Dermis blood vessel endothelial cell (primary cell): ENCODE measurements around the gene GNB1L. TPM values are rescaled to one million over a fixed set of nuclear protein-coding genes. Genes with fewer than 3 reads are reported as not detected.
A peak's percentile ranks its signal among the peaks of the same experiment; 100 is the strongest.

Experiments
- DNase-seq: peaks from one replicate; pipeline ENCODE4 v3.0.0; 2010
- total RNA-seq: library from RNA; depleted of rRNA; stranded (reverse); fragments of >200 nt; gene quantifications from 2 replicates; pipeline ENCODE4 v1.2.3, GENCODE V29; 2014

GNB1L gene
- total RNA-seq, 1 donor from 2014 or later, result 7.3 TPM

DNA sequence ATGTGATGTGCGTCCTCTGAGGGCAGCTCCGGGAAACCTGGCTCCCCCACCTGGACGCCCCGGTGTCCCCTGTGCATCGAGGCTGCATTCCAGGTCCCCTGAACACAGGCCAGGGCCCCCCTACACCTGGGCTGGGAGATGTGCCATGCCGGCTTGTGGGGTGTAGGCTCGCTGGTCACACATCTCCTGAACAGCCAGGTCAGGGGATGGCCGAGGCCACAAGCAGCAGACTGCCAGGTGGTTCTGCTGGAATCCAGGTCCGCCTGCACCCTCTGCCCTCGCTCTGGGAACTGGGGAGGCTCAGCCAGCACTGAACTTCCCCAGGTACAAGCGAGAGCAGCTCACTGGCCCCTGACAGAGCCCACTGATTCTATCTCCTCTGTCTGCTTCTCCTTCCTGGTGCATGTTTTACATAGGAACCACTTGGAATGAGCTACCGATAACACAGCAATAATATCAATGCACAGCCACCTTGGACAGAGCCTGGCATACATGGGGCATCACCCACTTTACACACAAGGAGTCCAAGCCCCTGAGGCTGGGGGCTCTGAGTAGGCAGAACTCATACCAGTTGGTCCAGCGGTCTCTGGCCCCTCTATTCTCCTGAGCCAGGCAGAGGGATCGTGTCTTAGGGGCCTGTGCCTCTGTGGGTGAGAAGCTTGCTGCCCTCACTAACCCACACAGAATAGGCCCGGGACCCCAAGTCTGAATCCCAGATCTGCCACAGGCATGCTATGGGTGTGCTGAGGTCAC is 47.3 kb downstream of the GNB1L start:
- DNase-seq, result no peak

DNA sequence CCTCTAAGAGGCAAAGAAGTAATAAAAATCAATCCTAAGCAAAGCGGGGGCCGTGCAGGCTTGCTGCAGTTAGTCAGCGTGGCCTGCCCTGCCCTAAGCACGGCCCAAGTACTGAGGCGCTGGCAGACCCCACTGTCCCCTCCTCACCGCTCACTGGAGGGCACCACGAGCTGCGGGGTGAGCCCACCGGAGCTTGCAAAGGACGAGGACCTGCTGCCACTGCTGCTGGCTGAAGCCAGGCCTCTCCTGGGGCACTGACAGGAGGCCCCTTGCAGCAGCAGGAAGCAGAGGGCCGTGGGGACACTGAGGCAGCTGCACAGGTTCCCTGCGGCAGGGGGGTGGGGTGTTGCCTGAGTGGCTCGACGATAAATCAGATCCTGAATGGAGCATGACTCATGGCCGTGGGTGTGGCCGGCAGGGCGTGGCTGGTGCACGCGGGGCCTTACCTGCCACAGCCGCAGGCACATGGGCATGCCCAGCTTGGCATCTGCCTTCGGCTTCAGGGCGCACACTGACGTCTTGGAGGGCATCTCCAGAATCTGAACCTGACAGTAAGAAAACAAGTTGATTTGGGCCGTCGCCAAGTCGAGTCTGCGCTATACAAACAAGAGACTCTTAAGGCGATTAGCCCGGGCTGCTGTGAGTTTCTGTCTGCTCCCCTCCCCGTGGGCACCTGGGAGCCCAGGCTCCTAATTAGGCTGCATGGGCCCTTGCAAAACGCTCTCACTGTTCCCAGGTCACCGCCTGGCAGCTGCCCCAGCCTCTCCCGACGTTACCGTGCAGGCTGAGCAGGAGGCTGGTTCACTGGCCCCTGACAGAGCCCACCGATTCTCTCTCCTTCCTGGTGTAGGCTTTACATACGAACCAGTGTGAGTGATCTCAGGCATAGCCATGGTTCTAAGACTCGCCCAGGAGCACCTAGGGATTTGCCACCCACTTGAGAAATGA is 48.2 kb downstream of the GNB1L start:
- peak; percentile 55 for DNase-seq

DNA sequence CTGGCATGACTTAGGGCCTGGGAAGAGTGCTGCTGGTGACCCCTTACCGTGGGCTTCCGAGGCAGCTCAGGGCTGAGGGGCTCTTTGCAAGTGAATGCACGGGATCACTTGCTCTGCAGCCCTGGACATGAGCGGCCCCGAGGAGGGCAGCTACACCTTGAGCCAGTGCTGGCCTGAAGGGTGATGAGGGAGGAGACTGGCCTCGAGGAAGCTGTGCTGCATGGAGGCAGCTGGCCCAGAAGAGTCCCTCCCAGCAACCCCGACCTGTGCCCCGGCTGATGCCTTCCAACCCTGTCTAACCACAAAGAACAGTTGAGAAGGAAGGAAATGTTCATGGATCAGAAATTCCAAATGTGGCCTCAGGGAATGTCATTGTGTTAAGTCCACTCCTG is 48.9 kb downstream of the GNB1L start:
- DNase-seq, result peak; percentile 67

DNA sequence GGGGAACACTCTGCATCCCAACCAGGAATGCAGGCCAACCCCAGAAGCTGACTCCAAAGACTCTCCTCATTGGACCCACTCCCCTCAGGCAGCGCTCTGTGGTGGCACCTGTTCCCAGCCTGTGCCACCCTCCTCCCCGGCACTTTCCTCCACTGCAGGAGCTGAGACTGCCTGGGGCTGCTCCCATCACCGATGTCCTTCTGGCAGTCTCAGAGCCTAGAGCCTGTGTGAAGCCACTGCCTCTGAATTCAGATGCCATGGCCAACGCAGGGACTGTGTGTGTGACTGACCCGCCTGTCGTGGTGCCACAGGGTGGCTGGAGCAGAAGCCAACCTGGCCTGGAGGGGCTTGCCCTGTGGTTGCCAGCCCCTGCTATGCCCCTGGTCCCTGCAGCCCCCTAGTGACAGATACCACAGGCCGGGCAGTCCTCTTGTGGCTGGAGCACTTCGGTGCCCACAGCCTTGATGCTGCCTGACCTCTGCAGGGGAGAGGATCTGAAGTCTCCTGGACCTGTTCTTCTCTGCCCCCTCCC is 50.9 kb downstream of the GNB1L start:
- no peak for DNase-seq

DNA sequence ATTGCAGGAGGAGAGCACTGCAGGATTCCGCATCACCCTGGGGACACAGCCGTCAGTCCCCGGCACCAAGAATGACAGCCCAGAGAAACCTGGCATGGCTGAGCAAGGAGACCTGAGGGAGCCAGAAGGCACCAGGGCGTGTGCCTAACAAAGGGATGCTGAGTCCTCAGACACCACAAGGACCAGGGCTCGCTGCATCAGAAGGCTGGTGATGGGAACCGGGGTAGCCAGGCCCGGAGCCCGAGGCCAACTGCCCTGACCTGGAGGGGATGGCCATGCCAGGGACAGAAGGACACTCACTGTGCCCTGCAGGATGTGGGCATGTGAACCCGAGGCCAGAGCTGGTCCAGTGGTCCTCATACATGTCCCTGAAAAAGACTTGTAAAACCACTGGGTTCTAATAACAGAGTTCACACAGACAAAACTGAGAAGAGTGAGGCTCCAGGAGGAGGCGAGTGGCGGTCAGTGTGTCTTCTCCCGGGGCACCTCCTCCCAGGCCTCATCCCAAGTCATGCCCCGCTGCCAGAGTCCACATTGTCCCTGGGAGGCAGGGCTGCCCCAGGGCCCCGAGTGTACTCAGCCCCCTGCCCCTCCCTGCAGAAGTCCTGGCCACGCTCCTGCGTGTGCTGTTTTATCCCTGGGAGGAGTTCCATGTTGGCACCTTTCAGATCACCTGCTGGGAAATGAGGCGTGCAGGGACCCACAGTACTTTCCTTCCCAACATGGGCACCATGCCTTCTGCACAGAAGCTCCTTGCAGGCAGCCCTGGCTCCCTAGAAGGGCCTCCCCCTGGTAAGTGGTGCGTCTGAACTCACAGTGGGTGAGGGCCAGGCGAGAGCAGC is 51.6 kb downstream of the GNB1L start:
- DNase-seq, result no peak

DNA sequence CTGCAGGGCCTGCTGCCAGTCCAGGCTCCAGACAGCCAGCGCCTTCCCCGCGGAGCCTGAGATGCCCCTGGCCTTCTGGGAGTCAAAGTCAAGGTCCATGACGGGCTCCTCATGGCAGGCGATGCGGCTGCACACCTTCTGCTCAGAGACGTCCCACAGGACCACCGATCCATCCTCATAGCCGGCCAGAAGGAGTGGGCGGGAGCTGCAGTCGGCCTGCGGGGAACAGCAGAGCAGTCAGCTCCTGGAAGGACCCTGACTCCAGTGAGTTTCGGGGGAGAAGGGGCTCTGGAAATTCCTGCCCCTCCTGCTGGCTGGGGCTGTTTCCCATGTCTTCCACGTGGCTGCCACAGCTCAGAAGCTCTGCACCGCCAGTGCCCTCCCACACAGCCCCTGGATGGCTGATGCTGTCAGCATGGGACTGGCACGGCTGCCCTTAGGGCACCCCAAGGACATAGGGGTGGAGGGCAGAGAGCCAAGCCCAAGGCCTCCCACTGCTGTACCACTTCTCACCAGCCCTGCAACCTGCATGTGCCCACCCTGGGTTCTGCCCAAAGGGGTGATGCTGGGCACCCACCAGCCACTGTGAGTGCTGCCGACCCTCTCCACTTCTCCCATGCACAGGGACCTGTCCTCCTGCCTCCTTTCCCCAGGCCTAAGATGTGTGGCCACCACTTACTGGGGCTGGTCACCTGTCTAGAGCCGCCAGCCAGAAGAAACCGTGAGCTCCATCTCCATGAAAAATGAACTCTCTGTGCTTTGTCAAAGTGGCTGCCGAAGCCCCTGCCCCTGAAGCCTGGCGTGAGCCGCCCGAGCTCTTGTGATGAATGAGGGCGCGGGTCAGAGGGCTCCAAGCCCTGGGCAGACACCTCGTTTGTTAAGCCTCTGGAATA is 52.4 kb downstream of the GNB1L start:
- DNase-seq, result no peak

DNA sequence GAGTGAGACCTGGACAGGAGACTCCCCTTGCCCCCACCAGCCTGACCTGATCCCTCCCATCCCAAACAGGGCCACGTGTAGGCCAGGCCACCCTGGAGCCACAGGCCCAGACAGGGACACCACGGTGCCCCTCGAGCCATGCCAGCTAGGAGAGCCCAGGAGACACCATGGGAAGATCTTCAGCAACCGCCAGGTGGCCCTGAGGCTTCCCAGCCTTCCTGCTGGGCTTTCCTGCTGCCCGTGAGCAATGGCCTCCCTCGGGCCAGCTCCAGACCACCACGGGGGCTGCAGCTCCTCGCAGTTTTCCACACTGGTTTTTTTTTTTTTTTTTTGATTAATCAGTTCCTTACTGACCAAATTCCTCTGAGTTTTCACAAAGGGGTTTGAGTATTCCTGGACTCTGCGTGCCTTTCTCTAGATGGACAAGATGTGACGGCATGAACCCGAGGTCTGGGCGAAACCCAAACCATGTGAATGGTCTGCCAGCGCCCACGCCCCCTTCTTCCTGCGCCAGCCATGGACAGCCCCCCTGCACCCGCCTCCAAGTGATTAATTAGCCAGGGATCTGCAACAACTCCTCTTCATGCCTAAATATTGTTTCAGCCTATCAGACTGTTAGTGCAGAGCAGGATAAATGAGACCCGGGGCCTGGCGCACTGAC is 53.2 kb downstream of the GNB1L start:
- no peak for DNase-seq

DNA sequence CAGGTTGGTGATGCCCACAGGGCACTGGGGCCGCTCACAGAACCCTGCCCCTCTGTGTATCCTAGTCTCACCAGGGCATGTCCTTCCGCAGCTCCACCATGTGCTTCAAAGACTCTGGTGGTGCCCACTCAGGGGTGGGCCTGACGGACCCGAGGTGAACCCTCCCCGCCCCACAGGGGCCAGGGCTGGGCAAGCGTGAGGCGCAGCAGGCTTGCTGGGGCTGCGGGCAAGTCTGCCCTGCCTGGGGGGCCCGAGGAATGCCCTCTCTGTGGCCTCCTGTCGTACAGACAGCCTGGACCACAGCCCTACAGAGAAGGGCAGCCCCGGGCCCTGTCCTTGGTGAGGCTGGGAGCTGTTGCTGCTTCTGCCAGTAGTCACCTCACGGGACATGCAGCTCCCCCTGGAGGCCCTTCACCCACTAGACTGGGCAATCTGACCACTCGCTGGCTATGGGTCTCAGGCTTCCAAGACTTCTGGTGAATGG is 53.9 kb downstream of the GNB1L start:
- DNase-seq, result peak; percentile 64

DNA sequence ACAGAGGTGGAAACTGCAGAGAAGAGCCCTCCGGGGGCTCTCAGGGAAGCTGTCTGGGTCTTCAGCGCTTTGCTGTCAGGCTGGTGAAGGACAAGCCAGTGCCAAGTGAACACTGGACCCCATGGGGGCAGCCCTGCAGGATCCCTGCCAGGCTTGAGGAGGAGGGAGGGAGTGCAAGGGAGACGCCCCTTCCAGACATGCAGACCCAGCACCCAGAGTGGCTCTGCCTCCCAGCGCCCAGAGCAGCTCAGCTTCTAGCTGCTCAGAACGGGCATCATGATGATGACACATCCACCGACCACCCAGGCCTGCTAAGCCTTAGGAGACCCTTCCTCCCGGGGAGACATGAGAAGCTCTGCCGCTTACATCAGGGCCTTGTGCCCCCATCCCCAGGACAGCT is 54.4 kb downstream of the GNB1L start:
- DNase-seq, result no peak

DNA sequence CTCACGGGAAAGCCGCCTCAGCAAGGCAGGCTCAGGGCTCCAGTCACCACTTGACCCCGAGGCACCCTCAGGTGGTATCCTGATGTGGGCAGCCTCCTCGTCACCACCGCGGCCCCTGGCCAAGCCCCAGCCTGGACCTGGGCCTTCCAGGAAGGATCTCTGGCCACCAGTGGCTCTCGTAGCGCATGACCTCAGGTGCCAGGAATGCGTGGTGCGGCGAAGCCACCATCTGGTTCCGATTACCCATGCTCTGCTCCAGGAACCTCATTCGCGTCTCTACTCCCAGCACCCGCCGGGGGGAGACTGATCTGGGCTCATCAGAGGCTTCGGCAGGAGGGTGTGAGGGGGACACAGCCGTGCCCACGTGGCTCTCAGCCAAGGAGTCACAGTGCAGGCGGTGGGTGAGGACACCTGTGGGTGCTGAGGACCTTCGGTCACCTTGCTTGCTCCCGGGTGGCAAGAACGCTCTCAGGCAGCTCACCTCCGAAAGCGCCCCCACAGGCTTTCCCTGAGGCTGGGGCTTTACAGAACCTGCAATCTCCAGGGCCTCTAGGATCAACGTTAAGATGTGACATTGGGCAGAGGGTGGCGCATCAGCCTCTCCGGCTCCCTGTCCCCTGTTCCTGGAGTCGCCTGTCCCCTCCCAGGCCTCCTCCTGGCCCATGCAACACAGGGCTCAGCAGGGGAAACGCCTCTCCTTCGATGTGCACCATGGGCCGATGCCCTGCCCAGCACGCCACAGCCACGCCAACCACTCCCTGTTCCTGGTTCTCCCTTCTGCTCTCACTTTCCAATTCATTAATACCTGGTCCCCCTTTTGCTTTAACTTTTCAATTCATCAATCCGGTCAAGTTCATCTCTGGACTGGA is 55.1 kb downstream of the GNB1L start:
- no peak for DNase-seq

DNA sequence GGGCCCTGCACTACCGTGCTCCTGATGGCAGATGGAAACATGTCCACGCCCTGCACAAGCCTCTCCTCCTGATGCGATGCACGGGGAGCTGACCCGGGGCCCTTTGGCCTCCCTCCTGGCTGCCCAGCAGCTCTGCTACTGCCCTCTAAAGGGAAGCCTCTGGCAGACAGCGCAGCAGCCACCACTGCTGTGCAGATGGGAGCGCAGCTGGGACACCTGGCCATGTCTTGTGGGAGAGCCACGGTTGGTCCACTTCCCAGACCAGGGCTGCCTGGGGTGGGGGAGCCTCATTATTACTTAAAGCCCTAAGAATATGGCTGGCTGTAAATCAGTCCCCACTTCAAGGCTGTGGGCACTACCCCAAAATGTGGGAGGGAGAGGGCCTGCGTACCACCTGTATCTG is 55.8 kb downstream of the GNB1L start:
- DNase-seq, result no peak

DNA sequence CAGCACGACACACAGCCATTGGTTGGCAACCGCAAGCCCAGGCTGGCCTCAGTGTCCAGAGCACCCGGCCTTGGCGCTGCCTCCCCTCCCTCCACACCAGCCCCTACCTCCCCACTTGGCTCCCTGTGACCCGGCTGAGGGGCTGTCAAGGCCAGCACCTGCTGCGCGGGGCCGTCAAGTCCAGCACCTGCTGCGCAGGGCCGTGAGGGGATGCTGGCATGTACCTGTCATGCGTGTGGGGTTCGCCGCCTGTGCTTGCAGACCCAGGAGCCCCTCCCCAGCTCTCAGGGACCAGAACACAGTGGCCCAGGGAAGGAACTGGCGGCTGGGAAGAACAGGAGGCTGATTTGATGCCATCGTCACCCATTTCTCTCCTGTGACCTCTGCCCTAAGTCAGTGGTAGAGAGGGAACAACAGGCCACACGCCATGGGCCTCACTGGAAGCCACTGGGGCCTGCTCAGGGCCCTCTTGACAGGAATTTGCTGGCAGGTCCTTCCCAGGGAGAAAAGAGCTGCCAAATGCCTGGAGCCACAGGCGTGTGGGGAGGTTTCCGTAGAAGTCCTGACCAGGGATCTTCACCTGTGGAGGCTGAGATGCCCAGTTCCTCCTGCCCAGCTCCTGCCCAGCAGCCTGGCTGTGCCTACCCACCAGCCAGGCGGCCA is 56.5 kb downstream of the GNB1L start:
- no peak for DNase-seq

DNA sequence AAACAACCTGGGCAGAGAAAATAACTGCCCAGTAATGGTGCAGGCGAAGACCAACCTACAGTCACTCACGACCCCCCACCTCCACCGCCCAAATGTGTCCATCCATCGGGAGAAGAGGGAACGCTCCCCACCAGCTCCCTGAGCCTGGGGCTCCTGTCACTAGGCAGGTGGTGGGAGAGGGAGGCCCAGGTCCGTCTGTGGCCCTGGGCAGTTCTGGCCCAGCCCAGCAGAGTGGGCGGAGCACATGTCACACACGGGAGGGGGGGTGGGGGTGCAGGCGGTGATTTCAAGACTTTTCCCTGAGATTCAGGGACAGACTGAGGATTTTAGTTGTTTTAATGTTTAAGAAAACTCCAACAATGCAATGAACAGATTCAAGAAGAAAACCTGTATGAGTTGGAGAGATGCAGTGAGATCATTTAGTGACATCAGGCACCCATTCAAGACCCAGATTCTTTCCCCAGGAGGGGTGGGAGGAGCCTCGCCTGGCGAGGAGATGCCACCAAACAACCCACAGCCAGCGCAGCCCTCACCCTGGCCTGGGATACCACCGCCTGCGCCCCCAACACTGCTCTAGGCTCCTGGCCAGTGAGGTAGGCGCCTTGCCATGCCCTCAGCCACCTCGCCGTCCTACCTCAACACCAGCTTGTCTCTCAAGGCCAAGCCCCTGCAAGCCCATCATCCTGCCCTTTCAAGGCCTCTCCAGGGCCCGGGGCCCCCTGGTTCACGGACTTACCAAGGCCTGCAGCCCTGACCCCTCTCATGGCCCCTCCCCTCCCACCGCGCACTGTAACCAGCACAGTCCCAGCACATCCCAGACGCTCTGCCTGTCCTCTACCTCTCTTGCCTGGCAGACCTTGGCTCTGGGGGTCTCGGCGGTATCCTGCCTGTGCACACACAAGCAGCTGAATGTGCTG is 57.3 kb downstream of the GNB1L start:
- no peak for DNase-seq

DNA sequence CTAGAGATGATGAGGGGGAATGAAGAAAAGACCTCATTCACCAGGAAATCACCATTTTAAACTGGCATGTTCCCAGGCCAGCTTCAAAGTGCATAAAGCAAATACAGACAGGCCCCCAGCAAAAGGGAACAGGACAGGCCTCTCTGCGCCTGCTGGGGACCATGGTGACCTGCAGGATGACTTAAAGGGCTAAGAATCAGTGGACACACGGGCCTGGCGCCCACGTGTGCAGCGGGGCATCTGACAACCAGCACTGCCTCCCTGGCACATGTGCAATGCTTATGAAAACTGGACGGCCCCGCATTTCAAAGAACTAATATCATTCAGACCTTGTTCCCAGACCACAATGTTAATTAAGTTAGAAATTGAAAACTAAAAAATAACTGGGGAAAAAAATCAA is 58.5 kb downstream of the GNB1L start:
- DNase-seq, result no peak

DNA sequence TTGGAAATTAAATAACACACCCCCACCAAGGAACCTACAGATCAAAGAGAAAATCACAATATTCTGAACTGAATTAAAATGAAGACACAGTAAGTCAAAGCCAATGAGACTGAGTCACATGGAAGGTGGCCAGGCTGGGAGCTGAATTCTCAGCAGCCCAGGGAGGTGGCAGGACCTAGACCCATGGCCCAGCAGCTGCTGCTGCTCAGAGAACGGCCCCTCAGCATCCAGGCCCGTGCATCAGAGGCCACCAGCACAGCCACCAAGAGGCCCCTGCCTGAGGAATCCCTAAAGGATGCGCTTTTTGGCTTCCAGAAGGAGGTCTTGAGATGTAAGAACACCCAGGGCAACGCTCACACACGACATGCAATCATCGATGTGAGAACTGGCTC is 59.1 kb downstream of the GNB1L start:
- no peak for DNase-seq

DNA sequence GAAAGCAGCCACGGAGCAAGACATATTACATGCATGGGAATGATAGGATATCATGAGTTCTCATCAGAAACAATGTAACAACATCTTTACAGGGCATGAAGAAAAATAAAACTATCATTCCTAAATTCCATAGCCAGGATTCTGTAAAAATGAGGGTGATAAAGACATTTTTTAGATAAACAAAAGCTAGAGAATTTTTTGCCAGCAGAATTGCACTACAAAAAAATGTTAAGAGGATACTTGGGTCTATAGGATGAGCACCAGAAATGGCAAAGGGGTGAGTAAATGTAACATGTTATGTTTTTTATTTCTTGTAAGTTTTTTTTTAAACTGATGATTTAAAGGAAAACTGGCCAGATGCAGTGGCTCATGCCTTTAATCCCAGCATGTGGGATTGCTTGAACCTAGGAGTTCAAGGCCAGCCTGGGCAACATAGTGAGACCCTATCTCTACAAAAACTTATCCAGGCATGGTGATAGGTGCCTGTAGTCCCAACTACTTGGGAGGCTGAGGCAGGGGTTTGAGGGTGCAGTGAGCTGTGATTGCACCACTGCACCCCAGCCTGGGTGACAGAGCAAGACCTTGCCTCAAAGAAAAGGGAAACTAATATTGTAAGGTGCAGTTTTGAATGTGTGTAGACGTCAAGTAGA is 60.9 kb downstream of the GNB1L start:
- DNase-seq, result no peak

DNA sequence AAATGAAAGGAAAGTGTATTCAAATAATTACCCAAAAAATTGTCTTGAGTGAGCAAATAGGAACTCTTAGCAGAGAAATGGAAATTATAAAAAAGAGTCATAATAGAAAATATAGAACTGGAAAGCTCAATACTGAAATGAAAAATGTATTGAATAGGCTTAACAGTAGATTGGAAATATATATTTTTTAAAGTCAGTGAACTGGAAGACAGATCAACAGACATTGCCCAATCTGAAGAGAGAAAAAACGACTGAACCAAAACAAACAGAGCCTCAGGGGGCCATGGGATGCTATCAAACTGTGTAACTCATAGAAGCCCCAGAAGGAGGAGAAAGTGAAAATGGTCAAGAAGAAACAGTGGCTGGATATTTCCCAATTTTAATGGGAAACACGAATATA is 61.5 kb downstream of the GNB1L start:
- DNase-seq, result no peak
